Mucosa of stomach (tissue), 1 donor: Measurements from ENCODE around the gene TTLL4.

Experiments
- H3K27me3 ChIP-seq: one replicate; pipeline ENCODE4 v1.7.0; 2013; ENCODE audit warnings: mild to moderate bottlenecking, low read length; ENCODE audit not compliant: control insufficient read depth, insufficient read depth
- H3K36me3 ChIP-seq: one replicate; pipeline ENCODE4 v1.7.0; 2013; ENCODE audit warnings: low read length; ENCODE audit not compliant: control insufficient read depth, insufficient read depth
- H3K4me1 ChIP-seq: one replicate; pipeline ENCODE4 v1.7.0; 2013; ENCODE audit warnings: mild to moderate bottlenecking, low read length; ENCODE audit not compliant: control insufficient read depth, insufficient read depth
- H3K4me3 ChIP-seq: one replicate; pipeline ENCODE4 v1.7.0; 2013; ENCODE audit warnings: low read length
- H3K9ac ChIP-seq: one replicate; pipeline ENCODE4 v1.7.0; 2013; ENCODE audit warnings: mild to moderate bottlenecking, low read length, moderate library complexity
- H3K9me3 ChIP-seq: one replicate; pipeline ENCODE4 v1.7.0; 2013; ENCODE audit warnings: mild to moderate bottlenecking, low read length, moderate library complexity; ENCODE audit not compliant: control insufficient read depth
- donor health status: Pancreatic carcinoma.

Gene TTLL4

GRCh38 chr2:218733171-218734021, 22.8 kb downstream of the TTLL4 start:
- Histone ChIP-seq H3K9me3 (no peaks in the 10 kb centered on the region), H3K4me3 (no peak overlapping the region), H3K4me1 (no peaks in the 10 kb centered on the region), H3K36me3 (no peaks in the 10 kb centered on the region), H3K9ac (no peak overlapping the region), H3K27me3 (no peaks in the 10 kb centered on the region)

- Histone ChIP-seq H3K4me3 (no peak overlapping the region), H3K27me3 (no peaks in the 10 kb centered on the region), H3K4me1 (no peaks in the 10 kb centered on the region), H3K9me3 (no peaks in the 10 kb centered on the region), H3K36me3 (no peaks in the 10 kb centered on the region), H3K9ac (no peak overlapping the region)
Measured at GRCh38 chr2:218734190-218734975, 23.7 kb downstream of the TTLL4 start.

DNA sequence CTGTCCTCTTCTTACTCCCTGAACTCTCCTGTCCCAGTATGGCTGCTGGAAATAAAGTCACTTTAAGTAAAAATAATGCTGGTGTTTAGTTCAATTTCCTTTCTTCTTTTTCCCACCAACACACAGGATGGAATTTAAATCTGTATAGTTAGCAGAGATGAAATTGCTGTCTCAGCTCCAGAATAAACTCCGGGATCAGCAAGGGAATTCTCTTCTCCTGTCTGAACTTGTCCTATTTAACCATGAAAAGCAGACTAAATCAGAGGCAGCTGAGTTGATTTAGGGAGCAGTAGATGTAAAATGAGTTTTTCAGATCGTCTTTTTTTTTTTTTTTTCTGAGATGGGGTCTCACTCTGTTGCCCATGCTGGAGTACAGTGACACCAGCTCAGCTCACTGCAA, 25.9 kb downstream of the TTLL4 start:
- H3K4me1 ChIP-seq, result no peaks in the 10 kb centered on the region
- H3K27me3 ChIP-seq, result no peaks in the 10 kb centered on the region
- no peaks in the 10 kb centered on the region for H3K9me3 ChIP-seq
- no peak overlapping the region for H3K4me3 ChIP-seq
- H3K9ac ChIP-seq, result no peak overlapping the region
- H3K36me3 ChIP-seq, result no peaks in the 10 kb centered on the region

GRCh38 chr2:218743068-218743467, 32.4 kb downstream of the TTLL4 start:
- Histone ChIP-seq H3K27me3 (no peaks in the 10 kb centered on the region), H3K4me1 (peaks cover 6% of the 10 kb centered on the region), H3K9me3 (no peaks in the 10 kb centered on the region), H3K9ac (no peak overlapping the region), H3K4me3 (no peak overlapping the region), H3K36me3 (peaks cover 13% of the 10 kb centered on the region)

GRCh38 chr2:218744615-218745014, 34.0 kb downstream of the TTLL4 start:
- Histone ChIP-seq H3K27me3 (no peaks in the 10 kb centered on the region), H3K9me3 (no peaks in the 10 kb centered on the region), H3K4me1 (peaks cover 11% of the 10 kb centered on the region), H3K9ac (no peak overlapping the region), H3K4me3 (no peak overlapping the region), H3K36me3 (peaks cover 20% of the 10 kb centered on the region)

DNA sequence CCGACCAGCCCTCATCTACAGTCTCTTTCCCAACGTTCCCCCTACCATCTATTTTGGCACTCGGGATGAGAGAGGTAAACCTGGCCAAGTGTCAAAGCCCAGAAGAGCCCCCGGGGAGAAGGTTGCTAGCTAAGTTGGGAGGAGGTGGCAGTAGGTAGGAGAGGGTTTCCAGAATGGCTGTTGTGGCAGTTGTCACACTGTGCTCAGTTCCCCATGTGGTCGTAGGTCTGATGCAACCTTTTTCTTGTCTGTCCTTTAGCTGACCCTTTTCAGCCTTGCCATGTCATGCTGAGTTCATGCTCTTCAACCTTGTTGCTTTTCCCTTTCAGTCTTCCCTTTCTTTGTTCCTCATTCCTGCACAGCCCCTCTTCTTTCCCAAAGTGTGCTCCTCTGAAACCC, 34.5 kb downstream of the TTLL4 start:
- Histone ChIP-seq H3K27me3 (no peaks in the 10 kb centered on the region), H3K4me1 (peaks cover 11% of the 10 kb centered on the region), H3K36me3 (peaks cover 22% of the 10 kb centered on the region), H3K4me3 (no peak overlapping the region), H3K9ac (no peak overlapping the region), H3K9me3 (no peaks in the 10 kb centered on the region)

- H3K9me3 ChIP-seq, result no peaks in the 10 kb centered on the region
- peaks cover 11% of the 10 kb centered on the region for H3K4me1 ChIP-seq
- peaks cover 27% of the 10 kb centered on the region for H3K36me3 ChIP-seq
- H3K27me3 ChIP-seq, result no peaks in the 10 kb centered on the region
- no peak overlapping the region for H3K4me3 ChIP-seq
- no peak overlapping the region for H3K9ac ChIP-seq
Measured at GRCh38 chr2:218745559-218746469, 35.2 kb downstream of the TTLL4 start.

GRCh38 chr2:218746470-218746795, 35.8 kb downstream of the TTLL4 start:
- Histone ChIP-seq H3K4me1 (peaks cover 11% of the 10 kb centered on the region), H3K9me3 (no peaks in the 10 kb centered on the region), H3K9ac (no peak overlapping the region), H3K36me3 (peaks cover 31% of the 10 kb centered on the region), H3K4me3 (no peak overlapping the region), H3K27me3 (no peaks in the 10 kb centered on the region)

- no peak overlapping the region for H3K9ac ChIP-seq
- H3K36me3 ChIP-seq, result peaks cover 32% of the 10 kb centered on the region
- H3K9me3 ChIP-seq, result no peaks in the 10 kb centered on the region
Measured at GRCh38 chr2:218746960-218747359, 36.3 kb downstream of the TTLL4 start.

DNA sequence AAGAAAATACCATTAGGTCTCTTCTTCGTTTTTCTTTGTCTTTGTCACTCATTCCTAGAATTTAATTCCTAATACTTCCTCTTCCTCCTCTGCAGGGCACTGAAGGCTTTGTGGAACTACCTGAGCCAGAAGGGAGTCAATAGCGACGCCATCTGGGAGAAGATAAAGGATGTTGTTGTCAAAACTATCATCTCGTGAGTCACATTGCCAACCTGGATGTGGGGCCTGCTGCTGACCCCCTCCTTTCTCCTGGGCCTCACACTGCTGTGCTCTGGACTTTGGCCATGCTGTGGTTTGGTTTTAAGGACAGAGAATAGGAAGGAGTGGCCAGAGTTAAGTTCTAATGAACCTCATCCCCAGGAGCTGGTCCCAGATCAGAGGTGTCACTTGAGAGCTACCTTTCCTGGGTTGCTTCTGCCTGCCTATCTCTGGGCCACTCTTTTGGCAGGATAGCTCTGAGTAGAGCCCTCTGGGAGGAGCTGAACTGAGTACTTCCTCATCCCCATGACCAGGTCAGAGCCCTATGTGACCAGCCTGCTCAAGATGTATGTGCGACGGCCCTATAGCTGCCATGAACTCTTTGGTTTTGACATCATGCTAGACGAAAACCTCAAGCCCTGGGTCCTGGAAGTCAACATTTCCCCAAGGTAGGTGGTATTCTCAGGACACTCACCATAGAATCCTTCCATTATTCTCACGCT, 38.3 kb downstream of the TTLL4 start:
- peaks cover 41% of the 10 kb centered on the region for H3K36me3 ChIP-seq
- no peaks in the 10 kb centered on the region for H3K27me3 ChIP-seq
- no peak overlapping the region for H3K9ac ChIP-seq
- no peaks in the 10 kb centered on the region for H3K9me3 ChIP-seq
- peaks cover 11% of the 10 kb centered on the region for H3K4me1 ChIP-seq
- no peak overlapping the region for H3K4me3 ChIP-seq

More at GRCh38 chr2:218746960-218747359, 36.3 kb downstream of the TTLL4 start:
- Histone ChIP-seq H3K27me3 (no peaks in the 10 kb centered on the region), H3K4me1 (peaks cover 11% of the 10 kb centered on the region), H3K4me3 (no peak overlapping the region)

DNA sequence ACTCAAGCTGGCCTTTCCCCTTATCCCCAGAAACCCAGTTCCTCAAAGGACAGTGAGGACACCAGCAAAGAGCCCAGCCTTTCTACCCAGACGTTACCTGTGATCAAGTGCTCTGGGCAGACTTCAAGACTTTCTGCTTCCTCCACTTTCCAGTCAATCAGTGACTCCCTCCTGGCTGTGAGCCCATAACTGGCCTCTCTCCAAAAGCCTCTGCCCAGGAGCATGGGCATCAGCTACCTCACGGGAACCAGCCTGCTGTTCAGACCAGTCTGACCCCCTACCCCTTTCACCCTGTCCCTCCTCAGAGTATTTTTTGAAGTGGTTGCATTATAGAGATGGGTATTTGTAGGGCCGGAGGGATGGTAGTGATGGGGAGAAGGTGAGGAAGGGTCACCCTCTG, 43.6 kb downstream of the TTLL4 start:
- Histone ChIP-seq H3K4me3 (no peak overlapping the region), H3K27me3 (no peaks in the 10 kb centered on the region), H3K4me1 (no peaks in the 10 kb centered on the region), H3K9me3 (no peaks in the 10 kb centered on the region), H3K9ac (no peak overlapping the region), H3K36me3 (peaks cover 22% of the 10 kb centered on the region)
